ENCODE measurements around the gene PADI3.

Gene PADI3

DNA sequence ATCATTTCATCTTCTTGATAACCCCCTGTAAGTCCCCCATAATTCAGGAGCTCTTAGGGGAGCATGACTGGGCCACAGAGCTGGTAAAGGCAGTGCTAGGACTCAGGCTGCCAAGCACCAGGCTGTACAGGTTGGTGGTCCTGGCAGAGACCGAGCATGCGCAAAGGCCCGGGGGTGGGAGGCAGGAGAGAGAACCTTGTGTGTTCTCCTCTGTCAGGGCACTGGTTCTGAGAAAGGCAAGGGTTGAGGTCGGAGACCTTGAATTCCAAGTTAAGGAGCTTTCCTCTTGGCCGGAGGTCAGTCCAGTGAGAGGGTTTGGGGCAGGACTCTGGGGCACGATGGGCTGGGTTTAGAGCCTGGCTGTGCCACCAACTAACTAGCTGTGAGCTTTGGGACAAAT is 23.2 kb downstream of the PADI3 start:
- Histone ChIP-seq H3K27me3 (ENCODE audit: insufficient read depth, poor library complexity, severe bottlenecking) (no peaks in the 10 kb centered on the region), H3K27ac (replicated peaks) (no peak overlapping the region), H3K4me3 (replicated peaks; ENCODE audit: insufficient read depth, low read length) (no peak overlapping the region)
- DNase-seq (ENCODE audit: low read depth in 1 of 2, low spot score in 1 of 2) = no peak
- TF ChIP-seq CTCF (IDR thresholded peaks at IDR 0.05; ENCODE audit: insufficient read depth, low read length) (no peak), GABPA (IDR thresholded peaks at IDR 0.05; ENCODE audit: low read depth) (no peak), SPI1 (IDR thresholded peaks at IDR 0.05; ENCODE audit: borderline replicate concordance, low read depth) (no peak), POLR2AphosphoS5 (IDR thresholded peaks at IDR 0.05; ENCODE audit: low read depth) (no peak)
- TF ChIP-seq, protein P1, sequence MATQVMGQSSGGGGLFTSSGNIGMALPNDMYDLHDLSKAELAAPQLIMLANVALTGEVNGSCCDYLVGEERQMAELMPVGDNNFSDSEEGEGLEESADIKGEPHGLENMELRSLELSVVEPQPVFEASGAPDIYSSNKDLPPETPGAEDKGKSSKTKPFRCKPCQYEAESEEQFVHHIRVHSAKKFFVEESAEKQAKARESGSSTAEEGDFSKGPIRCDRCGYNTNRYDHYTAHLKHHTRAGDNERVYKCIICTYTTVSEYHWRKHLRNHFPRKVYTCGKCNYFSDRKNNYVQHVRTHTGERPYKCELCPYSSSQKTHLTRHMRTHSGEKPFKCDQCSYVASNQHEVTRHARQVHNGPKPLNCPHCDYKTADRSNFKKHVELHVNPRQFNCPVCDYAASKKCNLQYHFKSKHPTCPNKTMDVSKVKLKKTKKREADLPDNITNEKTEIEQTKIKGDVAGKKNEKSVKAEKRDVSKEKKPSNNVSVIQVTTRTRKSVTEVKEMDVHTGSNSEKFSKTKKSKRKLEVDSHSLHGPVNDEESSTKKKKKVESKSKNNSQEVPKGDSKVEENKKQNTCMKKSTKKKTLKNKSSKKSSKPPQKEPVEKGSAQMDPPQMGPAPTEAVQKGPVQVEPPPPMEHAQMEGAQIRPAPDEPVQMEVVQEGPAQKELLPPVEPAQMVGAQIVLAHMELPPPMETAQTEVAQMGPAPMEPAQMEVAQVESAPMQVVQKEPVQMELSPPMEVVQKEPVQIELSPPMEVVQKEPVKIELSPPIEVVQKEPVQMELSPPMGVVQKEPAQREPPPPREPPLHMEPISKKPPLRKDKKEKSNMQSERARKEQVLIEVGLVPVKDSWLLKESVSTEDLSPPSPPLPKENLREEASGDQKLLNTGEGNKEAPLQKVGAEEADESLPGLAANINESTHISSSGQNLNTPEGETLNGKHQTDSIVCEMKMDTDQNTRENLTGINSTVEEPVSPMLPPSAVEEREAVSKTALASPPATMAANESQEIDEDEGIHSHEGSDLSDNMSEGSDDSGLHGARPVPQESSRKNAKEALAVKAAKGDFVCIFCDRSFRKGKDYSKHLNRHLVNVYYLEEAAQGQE (IDR thresholded peaks at IDR 0.05; ENCODE audit: insufficient replicate concordance, low read depth) = no peak

DNA sequence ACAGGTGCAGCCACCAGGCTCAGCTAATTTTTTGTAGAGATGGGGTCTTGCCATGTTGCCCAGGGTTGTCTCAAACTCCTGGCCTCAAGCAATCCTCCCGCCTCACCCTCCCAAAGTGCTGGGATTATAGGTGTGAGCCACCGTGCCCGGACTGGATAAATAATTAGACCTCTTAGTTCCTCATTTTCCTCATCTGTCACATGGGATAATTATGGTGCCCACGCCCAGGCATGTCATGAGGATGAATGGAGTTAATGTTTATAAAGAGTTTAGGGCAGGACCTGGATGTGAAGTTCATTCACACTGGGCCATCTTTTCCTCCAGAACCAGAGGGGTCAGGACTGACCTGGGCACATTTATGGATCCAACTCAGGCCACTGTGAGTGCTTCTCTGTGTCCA is 23.7 kb downstream of the PADI3 start:
- no peak for DNase-seq (ENCODE audit: low read depth in 1 of 2, low spot score in 1 of 2)
- TF ChIP-seq CTCF (IDR thresholded peaks at IDR 0.05; ENCODE audit: insufficient read depth, low read length) (no peak), POLR2AphosphoS5 (IDR thresholded peaks at IDR 0.05; ENCODE audit: low read depth) (no peak), SPI1 (IDR thresholded peaks at IDR 0.05; ENCODE audit: borderline replicate concordance, low read depth) (no peak), GABPA (IDR thresholded peaks at IDR 0.05; ENCODE audit: low read depth) (no peak)
- TF ChIP-seq, protein P1 (IDR thresholded peaks at IDR 0.05; ENCODE audit: insufficient replicate concordance, low read depth) = no peak
- Histone ChIP-seq H3K4me3 (replicated peaks; ENCODE audit: insufficient read depth, low read length) (no peak overlapping the region), H3K27me3 (ENCODE audit: insufficient read depth, poor library complexity, severe bottlenecking) (no peaks in the 10 kb centered on the region), H3K27ac (replicated peaks) (no peak overlapping the region)

DNA sequence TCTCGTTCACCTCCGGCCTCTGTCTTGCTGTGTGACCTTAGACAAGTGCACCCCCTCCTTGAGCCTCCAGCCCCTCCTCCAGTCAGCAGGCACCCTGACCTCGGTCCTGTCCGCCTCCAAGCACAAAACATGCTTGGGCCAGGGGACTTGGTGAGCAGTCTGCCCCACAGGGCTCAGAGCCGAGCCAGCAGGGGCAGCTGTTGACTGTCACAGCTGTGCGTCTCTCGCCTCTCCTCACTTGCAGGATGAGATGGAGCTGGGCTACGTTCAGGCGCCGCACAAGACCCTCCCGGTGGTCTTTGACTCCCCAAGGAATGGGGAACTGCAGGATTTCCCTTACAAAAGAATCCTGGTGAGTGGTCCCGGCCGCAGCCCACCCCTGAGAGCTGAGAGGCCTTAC is 24.2 kb downstream of the PADI3 start:
- H3K27ac ChIP-seq (replicated peaks) = no peak overlapping the region
- H3K27me3 ChIP-seq (ENCODE audit: insufficient read depth, poor library complexity, severe bottlenecking) = no peaks in the 10 kb centered on the region
- H3K4me3 ChIP-seq (replicated peaks; ENCODE audit: insufficient read depth, low read length) = no peak overlapping the region
- no peak for TF ChIP-seq CTCF (IDR thresholded peaks at IDR 0.05; ENCODE audit: insufficient read depth, low read length)
- no peak for TF ChIP-seq SPI1 (IDR thresholded peaks at IDR 0.05; ENCODE audit: borderline replicate concordance, low read depth)
- TF ChIP-seq, protein P1 (IDR thresholded peaks at IDR 0.05; ENCODE audit: insufficient replicate concordance, low read depth) = no peak
- no peak for TF ChIP-seq POLR2AphosphoS5 (IDR thresholded peaks at IDR 0.05; ENCODE audit: low read depth)
- no peak for TF ChIP-seq GABPA (IDR thresholded peaks at IDR 0.05; ENCODE audit: low read depth)
- no peak for DNase-seq (ENCODE audit: low read depth in 1 of 2, low spot score in 1 of 2)
